PC-3 (cell line): ENCODE results near the gene ICAM4.

Source experiments
- CTCF ChIP-seq: fragments of 300-600 bp; sonication (generic); conservative IDR thresholded peaks from 2 replicates; pipeline ENCODE4 v1.5.1; 2017; ENCODE audit warnings: antibody characterized with exemption, low read depth, mild to moderate bottlenecking, low read length
- EZH2 ChIP-seq: fragments of 300-600 bp; sonication (generic); IDR thresholded peaks from one replicate; pipeline ENCODE4 v1.6.1; 2017; ENCODE audit warnings: antibody characterized with exemption, mild to moderate bottlenecking, low read length; ENCODE audit not compliant: unreplicated experiment

- no peak for TF ChIP-seq CTCF
- TF ChIP-seq EZH2 = no peak
These were observed 3.7 kb downstream of the ICAM4 start for GRCh38 chr19:10290357-10290875.
